ENCODE data around the gene TMEM175. TPM values are rescaled to one million over a fixed set of nuclear protein-coding genes. Genes with fewer than 3 reads are reported as not detected.

Gene TMEM175
- total and polyA plus RNA-seq, 2 of the 13 experiments (the other 11 are each of a cell fraction or from before 2014, with no cell fraction given) = 5.1 to 9.9 TPM

- TF ChIP-seq KLF15 (CRISPR knock-in tag; IDR thresholded peaks at IDR 0.05; ENCODE audit: borderline replicate concordance) (peak; percentile 85; the same call in 1 of the 2 replicates), ARNT2 (CRISPR knock-in tag; IDR thresholded peaks at IDR 0.05; ENCODE audit: low read depth) (peak; percentile 57; the same call in 1 of the 2 replicates), ARID4A (CRISPR knock-in tag; IDR thresholded peaks at IDR 0.05; ENCODE audit: borderline replicate concordance) (peak; percentile 49; the same call in 1 of the 2 replicates), NFIC (IDR thresholded peaks at IDR 0.05; ENCODE audit: low read length) (no peak), PHF8 (CRISPR knock-in tag; IDR thresholded peaks at IDR 0.05) (peak; percentile 16; the same call in 1 of the 2 replicates), ZNF580 (CRISPR knock-in tag; IDR thresholded peaks at IDR 0.05; ENCODE audit: borderline replicate concordance, low read depth) (0 out of 2 replicates have a peak, but pooled peaks have one; percentile 15), AKNA (CRISPR knock-in tag; IDR thresholded peaks at IDR 0.05; ENCODE audit: borderline replicate concordance) (0 out of 2 replicates have a peak, but pooled peaks have one; percentile 23), ZNF292 (CRISPR knock-in tag; IDR thresholded peaks at IDR 0.05; ENCODE audit: borderline replicate concordance, low read depth) (no peak), MXD1 (CRISPR knock-in tag; IDR thresholded peaks at IDR 0.05) (peak; percentile 77; the same call in 1 of the 2 replicates), ZC3H13 (CRISPR knock-in tag; IDR thresholded peaks at IDR 0.05) (peak; percentile 90), TERF1 (CRISPR knock-in tag; IDR thresholded peaks at IDR 0.05) (no peak), FOXP4 (CRISPR knock-in tag; IDR thresholded peaks at IDR 0.05) (peak; percentile 11; the same call in 1 of the 2 replicates), ZFP36 (IDR thresholded peaks at IDR 0.05; ENCODE audit: borderline replicate concordance, low read depth, low read length, partially characterized antibody) (no peak)
Measured at GRCh38 chr4:986879-987623, 54.8 kb downstream of the TMEM175 start, which contains the start of gene IDUA (continued).

All from HepG2 (cell line).